Sigmoid colon (tissue), 3 donors: ENCODE data around the gene OGFOD1.

ENCODE experiments used
- CTCF ChIP-seq, 4 experiments: fragments of 450-650 bp in 3 of 4; fragments of 200-600 bp in 1 of 4; IDR thresholded peaks; one replicate each; pipeline ENCODE4 v1.5.1; 2016 to 2019; ENCODE audit warnings: antibody characterized with exemption in 4 of 4, mild to moderate bottlenecking in 3 of 4, moderate library complexity in 2 of 4
- POLR2A ChIP-seq, 2 donors: fragments of 450-650 bp; IDR thresholded peaks; one replicate each; pipeline ENCODE4 v1.6.1; 2016; ENCODE audit warnings: antibody characterized with exemption in 2 of 2, mild to moderate bottlenecking in 2 of 2, moderate library complexity in 2 of 2

- TF ChIP-seq CTCF (IDR thresholded peaks at IDR 0.05) (no peak), POLR2A (IDR thresholded peaks at IDR 0.05) (no peak)
Observed at GRCh38 chr16:56436258-56436657, 15.1 kb upstream of the OGFOD1 start.
